Measurements from ENCODE around the gene CITED2.

The CITED2 gene

DNA sequence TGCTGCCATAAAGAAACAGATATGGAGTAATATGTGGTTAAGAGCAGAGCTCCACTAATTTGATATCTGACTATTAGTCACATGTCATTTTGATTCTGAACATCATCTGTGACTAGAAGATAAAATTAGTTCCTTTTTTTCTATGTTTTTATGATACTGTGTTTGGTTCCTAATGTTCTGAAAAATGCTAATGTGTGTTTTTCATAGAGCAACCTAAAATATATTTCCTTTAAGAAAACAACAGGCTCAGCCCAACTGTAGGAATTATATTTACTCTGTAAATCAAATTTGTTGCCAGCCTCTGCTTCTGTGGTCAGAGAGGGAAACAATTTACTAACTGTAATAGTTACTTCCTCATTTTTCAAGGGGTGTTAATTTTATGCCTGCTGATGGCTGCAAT is 49.3 kb downstream of the CITED2 start:
- TF ChIP-seq ZNF274 (IDR thresholded peaks at IDR 0.05; ENCODE audit: low read depth, low read length) (no peak), YY1 (IDR thresholded peaks at IDR 0.05; ENCODE audit: insufficient read depth, insufficient read length) (no peak), SUZ12 (IDR thresholded peaks at IDR 0.05; ENCODE audit: extremely low read depth, insufficient read depth, insufficient read length) (no peak)
- DNase-seq (ENCODE audit: low read depth, low spot score), result no peak
- no peak overlapping the region for H3K4me3 ChIP-seq (ENCODE audit: insufficient read length, low read depth)
- H3K9me3 ChIP-seq (ENCODE audit: insufficient read depth, low read length), result no peaks in the 10 kb centered on the region
- no peaks in the 10 kb centered on the region for H3K27me3 ChIP-seq (ENCODE audit: insufficient read depth, insufficient read length)
- H3K9ac ChIP-seq (ENCODE audit: insufficient read length, low read depth), result no peak overlapping the region
- H3K36me3 ChIP-seq (ENCODE audit: insufficient read depth, insufficient read length, low read length), result no peaks in the 10 kb centered on the region
- no peaks in the 10 kb centered on the region for H3K4me1 ChIP-seq (ENCODE audit: insufficient read depth, insufficient read length)

DNA sequence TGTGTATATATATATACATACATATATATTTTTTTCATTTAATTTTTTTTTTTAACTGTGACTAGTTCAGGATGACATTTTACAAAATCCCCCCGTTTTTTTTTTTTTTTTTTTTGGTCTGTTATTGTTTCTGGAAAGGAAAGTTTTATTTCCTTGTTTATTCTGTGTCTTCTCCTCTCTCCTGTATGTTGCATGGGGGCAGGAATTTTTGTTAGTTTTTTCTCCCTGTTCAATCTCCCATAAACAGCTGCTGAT is 50.2 kb downstream of the CITED2 start:
- H3K4me1 ChIP-seq (ENCODE audit: insufficient read depth, insufficient read length), result no peaks in the 10 kb centered on the region
- H3K36me3 ChIP-seq (ENCODE audit: insufficient read depth, insufficient read length, low read length), result no peaks in the 10 kb centered on the region
- H3K4me3 ChIP-seq (ENCODE audit: insufficient read length, low read depth), result no peak overlapping the region
- DNase-seq (ENCODE audit: low read depth, low spot score), result no peak
- H3K9ac ChIP-seq (ENCODE audit: insufficient read length, low read depth), result no peak overlapping the region
- no peaks in the 10 kb centered on the region for H3K27me3 ChIP-seq (ENCODE audit: insufficient read depth, insufficient read length)
- TF ChIP-seq YY1 (IDR thresholded peaks at IDR 0.05; ENCODE audit: insufficient read depth, insufficient read length), result no peak
- TF ChIP-seq SUZ12 (IDR thresholded peaks at IDR 0.05; ENCODE audit: extremely low read depth, insufficient read depth, insufficient read length), result no peak
- no peak for TF ChIP-seq ZNF274 (IDR thresholded peaks at IDR 0.05; ENCODE audit: low read depth, low read length)
- H3K9me3 ChIP-seq (ENCODE audit: insufficient read depth, low read length), result no peaks in the 10 kb centered on the region

- DNase-seq (ENCODE audit: low read depth, low spot score), result peak; percentile 40
- H3K4me3 ChIP-seq (ENCODE audit: insufficient read length, low read depth), result no peak overlapping the region
- no peaks in the 10 kb centered on the region for H3K36me3 ChIP-seq (ENCODE audit: insufficient read depth, insufficient read length, low read length)
- no peaks in the 10 kb centered on the region for H3K27me3 ChIP-seq (ENCODE audit: insufficient read depth, insufficient read length)
- TF ChIP-seq YY1 (IDR thresholded peaks at IDR 0.05; ENCODE audit: insufficient read depth, insufficient read length), result no peak
- no peak for TF ChIP-seq ZNF274 (IDR thresholded peaks at IDR 0.05; ENCODE audit: low read depth, low read length)
- TF ChIP-seq SUZ12 (IDR thresholded peaks at IDR 0.05; ENCODE audit: extremely low read depth, insufficient read depth, insufficient read length), result no peak
- H3K9ac ChIP-seq (ENCODE audit: insufficient read length, low read depth), result no peak overlapping the region
- no peaks in the 10 kb centered on the region for H3K9me3 ChIP-seq (ENCODE audit: insufficient read depth, low read length)
- H3K4me1 ChIP-seq (ENCODE audit: insufficient read depth, insufficient read length), result no peaks in the 10 kb centered on the region
Measured at GRCh38 chr6:139323511-139324300, 50.7 kb downstream of the CITED2 start.

Data from NT2/D1 (cell line).